SK-N-SH (cell line): ENCODE results near the gene CAMK2B. TPM values are rescaled to one million over a fixed set of nuclear protein-coding genes. Genes with fewer than 3 reads are reported as not detected.

Source experiments
- CTCF ChIA-PET: fragments of 300-600, 350-600 bp; formaldehyde crosslinking; extraction: SDS; loops from one replicate; lab custom pipeline; 2021; lab: Yijun Ruan, JAX
- POLR2A ChIA-PET: fragments of 350-600 bp; sonication (Branson Sonifier 250); formaldehyde crosslinking; extraction: SDS; loops from one replicate; lab custom pipeline; 2020; ENCODE audit warnings: antibody characterized with exemption, inconsistent platforms; lab: Yijun Ruan, JAX
- DNase-seq: peaks from one replicate; pipeline ENCODE4 v3.0.0; 2012
- H2AFZ ChIP-seq: fragments of 200-600 bp; sonication (generic); 2 replicates; pipeline ENCODE4 v1.8.1; 2016; ENCODE audit warnings: antibody characterized with exemption, mild to moderate bottlenecking, low read depth
- H3F3A ChIP-seq: fragments of 200-600 bp; sonication (generic); replicated peaks from 2 replicates; pipeline ENCODE3; 2016; ENCODE audit warnings: antibody characterized with exemption, mild to moderate bottlenecking; ENCODE audit not compliant: insufficient read depth
- H3K27ac ChIP-seq, 2 experiments: fragments of 200-500 bp in 1 of 2; fragments of 200-600 bp in 1 of 2; sonication (Bioruptor generic) in 1 of 2; sonication (generic), shearing (Covaris generic) in 1 of 2; 2 replicates each; pipeline versions ENCODE4 v1.5.1 to v1.6.1; 2014 to 2016; ENCODE audit warnings: low read depth in 2 of 2, inconsistent platforms in 1 of 2, low read length in 1 of 2, mild to moderate bottlenecking in 1 of 2, mixed read lengths in 1 of 2
- H3K27me3 ChIP-seq: fragments of 200-600 bp; sonication (generic), shearing (Covaris generic); 2 replicates; pipeline ENCODE4 v1.6.1; 2016; ENCODE audit warnings: mixed run types; ENCODE audit not compliant: insufficient read depth
- H3K36me3 ChIP-seq, 2 experiments: fragments of 200-500 bp in 1 of 2; fragments of 200-600 bp in 1 of 2; sonication (Bioruptor generic) in 1 of 2; sonication (generic) in 1 of 2; replicated peaks in 1 of 2; 2 replicates each; pipeline versions ENCODE3 to v1.5.1; 2014 to 2016; ENCODE audit warnings: low read length in 1 of 2, mild to moderate bottlenecking in 1 of 2; ENCODE audit not compliant: insufficient read depth in 2 of 2, control insufficient read depth in 1 of 2
- H3K4me1 ChIP-seq, 2 experiments: fragments of 200-500 bp in 1 of 2; fragments of 200-600 bp in 1 of 2; sonication (Bioruptor generic) in 1 of 2; sonication (generic), shearing (Covaris generic) in 1 of 2; 2 replicates each; pipeline versions ENCODE4 v1.5.1 to v1.6.1; 2014 to 2016; ENCODE audit warnings: low read depth in 1 of 2, low read length in 1 of 2, mixed run types in 1 of 2; ENCODE audit not compliant: insufficient read depth in 2 of 2, control insufficient read depth in 1 of 2
- H3K4me2 ChIP-seq: fragments of 200-600 bp; sonication (generic), shearing (Covaris generic); 2 replicates; pipeline ENCODE4 v1.6.1; 2017; ENCODE audit warnings: mixed run types
- H3K4me3 ChIP-seq, 2 experiments: fragments of 200-500 bp in 1 of 2; fragments of 200-600 bp in 1 of 2; sonication (Bioruptor generic) in 1 of 2; sonication (generic), shearing (Covaris generic) in 1 of 2; 2 replicates each; pipeline versions ENCODE4 v1.5.1 to v1.8.1; 2014 to 2016; ENCODE audit warnings: low read depth in 2 of 2, inconsistent platforms in 1 of 2, low read length in 1 of 2, mild to moderate bottlenecking in 1 of 2, mixed read lengths in 1 of 2, moderate library complexity in 1 of 2
- H3K79me2 ChIP-seq: fragments of 200-600 bp; sonication (generic); 2 replicates; pipeline ENCODE4 v1.8.1; 2017; ENCODE audit warnings: mild to moderate bottlenecking; ENCODE audit not compliant: insufficient read depth
- H3K9ac ChIP-seq: fragments of 200-600 bp; sonication (generic); 2 replicates; pipeline ENCODE4 v1.6.1; 2017; ENCODE audit warnings: mixed run types
- H3K9me2 ChIP-seq: fragments of 200-600 bp; sonication (generic); 2 replicates; pipeline ENCODE4 v1.6.1; 2017; ENCODE audit warnings: mixed run types
- H3K9me3 ChIP-seq: fragments of 200-600 bp; sonication (generic); 2 replicates; pipeline ENCODE4 v1.6.1; 2017; ENCODE audit warnings: mixed run types, mild to moderate bottlenecking, moderate library complexity
- H4K20me1 ChIP-seq: fragments of 200-600 bp; sonication (generic); 2 replicates; pipeline ENCODE4 v1.6.1; 2017; ENCODE audit warnings: mild to moderate bottlenecking, mixed run types; ENCODE audit not compliant: insufficient read depth
- CTCF ChIP-seq: fragments of 200-600 bp; sonication (generic); IDR thresholded peaks from 2 replicates; pipeline ENCODE4 v1.6.1; 2017; ENCODE audit warnings: antibody characterized with exemption, mild to moderate bottlenecking, moderate library complexity
- ELF1 ChIP-seq: IDR thresholded peaks from 2 replicates; pipeline ENCODE4 v1.4.0; 2012
- EP300 ChIP-seq, 2 experiments: IDR thresholded peaks; 2 replicates each; pipeline versions ENCODE4 v1.4.0 to v1.6.1; 2012; ENCODE audit warnings: borderline replicate concordance in 1 of 2, low read depth in 1 of 2, low read length in 1 of 2
- FOXJ3 ChIP-seq: sonication (generic); formaldehyde crosslinking; IDR thresholded peaks from 2 replicates; pipeline ENCODE4 v1.5.1; 2020; ENCODE audit warnings: mild to moderate bottlenecking, missing genetic modification reagents
- GABPA ChIP-seq: IDR thresholded peaks from 2 replicates; pipeline ENCODE4 v1.4.0; 2012; ENCODE audit warnings: low read depth, mild to moderate bottlenecking
- MEF2A ChIP-seq: IDR thresholded peaks from 2 replicates; pipeline ENCODE4 v1.4.0; 2012; ENCODE audit warnings: low read depth, borderline replicate concordance
- PBX3 ChIP-seq: IDR thresholded peaks from 2 replicates; pipeline ENCODE4; 2012
- POLR2AphosphoS5 ChIP-seq: IDR thresholded peaks from 2 replicates; pipeline ENCODE4 v1.6.1; 2012; ENCODE audit warnings: low read depth, low read length
- RAD21 ChIP-seq: IDR thresholded peaks from 2 replicates; pipeline ENCODE4 v1.6.1; 2012; ENCODE audit warnings: mild to moderate bottlenecking, low read length
- RXRA ChIP-seq: IDR thresholded peaks from 2 replicates; pipeline ENCODE4 v1.4.0; 2012; ENCODE audit warnings: low read depth, mild to moderate bottlenecking, borderline replicate concordance
- SMC3 ChIP-seq: IDR thresholded peaks from 2 replicates; pipeline ENCODE4 v1.6.1; 2012; ENCODE audit warnings: low read depth, low read length, improper control_type of control experiment
- TAF1 ChIP-seq: IDR thresholded peaks from 2 replicates; pipeline ENCODE4 v1.6.1; 2012; ENCODE audit warnings: low read depth, mild to moderate bottlenecking, low read length, moderate library complexity, borderline replicate concordance
- USF2 ChIP-seq: fragments of 150-350 bp; IDR thresholded peaks from 2 replicates; pipeline ENCODE4 v1.6.1; 2017; ENCODE audit warnings: antibody characterized with exemption, low read length, low read depth, borderline replicate concordance
- WGBS: methylation state at CpG from one replicate; pipeline ENCODE4 v1.1.6; 2017; ENCODE audit warnings: low lambda C conversion rate; 5-methylcytosine and 5-hydroxymethylcytosine counted together
- polyA plus RNA-seq, 3 experiments: library from polyadenylated mRNA; depleted of rRNA; stranded (reverse); fragments of >200 nt; gene quantifications; 2 replicates each; pipeline ENCODE4 v1.2.3, GENCODE V29; 2012

The CAMK2B gene
- polyA plus RNA-seq, 1 of the 3 experiments (the other 2 are of a cell fraction) = 0.20 TPM

GRCh38 chr7:44257618-44258422 lies 67.6 kb downstream of the CAMK2B start (continued):
- TF ChIP-seq USF2 (no peak), RAD21 (peak; percentile 25; the same call in 1 of the 2 replicates), EP300 (IDR thresholded peaks at IDR 0.05; ENCODE audit: borderline replicate concordance in 1 of 2, low read depth in 1 of 2, low read length in 1 of 2) (no peak), POLR2AphosphoS5 (no peak; the same call in 1 of the 2 replicates), ELF1 (no peak), FOXJ3 (CRISPR knock-in tag) (no peak), MEF2A (peak; percentile 99), RXRA (no peak; the same call in 1 of the 2 replicates)

GRCh38 chr7:44257213-44257612 lies 68.2 kb downstream of the CAMK2B start:
- H3K9me3 ChIP-seq = no peaks in the 10 kb centered on the region
- H3K79me2 ChIP-seq = no peaks in the 10 kb centered on the region
- ChIA-PET CTCF (interaction anchor here (1.1 to 10.0 kb wide), 4 partner anchors 15 to 50 kb away, joined by 3 to 101 read pairs (median 4); no protein-coding TSS in a partner anchor), POLR2A (no interaction called here)
- H3K4me3 ChIP-seq = no peak overlapping the region
- peak overlapping the region; percentile 1 to 41; a peak in 3 of 4 replicates for H3K27ac ChIP-seq
- peaks cover 25 to 37% of the 10 kb centered on the region in 2 experiments; a peak in 3 of 4 replicates for H3K4me1 ChIP-seq
- DNase-seq = no peak
- H4K20me1 ChIP-seq = no peaks in the 10 kb centered on the region
- H3K9me2 ChIP-seq = no peaks in the 10 kb centered on the region
- peak overlapping the region; percentile 21; the same call in 1 of the 2 replicates for H2AFZ ChIP-seq
- TF ChIP-seq CTCF (no peak), GABPA (no peak), SMC3 (no peak), PBX3 (no peak), TAF1 (no peak)
- peak overlapping the region; percentile 17; the same call in 1 of the 2 replicates for H3K9ac ChIP-seq
- no peaks in the 10 kb centered on the region for H3K36me3 ChIP-seq
- peak overlapping the region; percentile 48; the same call in 1 of the 2 replicates for H3K4me2 ChIP-seq
- H3K27me3 ChIP-seq = no peaks in the 10 kb centered on the region
- WGBS = 95% methylated on average over 6 of the region's 6 CpGs
- peaks cover 10% of the 10 kb centered on the region for H3F3A ChIP-seq
